VCaP (cell line): ENCODE data around the gene FGFR2.

ENCODE experiments used
- H3K27ac ChIP-seq: fragments of 450-650 bp; 2 replicates; pipeline ENCODE4 v1.5.1; 2017
- TF ChIP-seq, protein P1 (sequence below): fragments of 450-650 bp; conservative IDR thresholded peaks from 2 replicates; pipeline ENCODE4 v1.5.1; 2017; ENCODE audit warnings: mild to moderate bottlenecking, moderate library complexity

The FGFR2 gene

DNA sequence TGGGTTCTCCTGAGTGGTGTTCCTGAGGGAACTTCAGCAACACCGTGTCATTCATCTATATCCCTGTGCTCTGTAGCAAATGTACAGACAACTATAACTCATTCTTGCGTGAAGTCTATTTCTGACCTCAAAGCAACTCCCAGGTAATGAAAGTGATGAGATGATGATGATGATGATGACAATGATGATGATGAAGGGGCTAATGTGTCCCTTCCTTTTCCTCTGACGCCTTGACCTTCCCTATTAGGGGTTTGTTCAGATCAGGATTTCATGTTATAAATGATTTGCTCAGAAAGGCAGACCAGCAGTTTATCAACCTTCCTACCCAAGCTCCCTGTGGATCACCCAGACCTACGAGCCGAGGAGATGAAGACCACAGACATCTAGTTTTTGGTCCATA lies 136.9 kb downstream of the FGFR2 start:
- no peak overlapping the region for H3K27ac ChIP-seq
- TF ChIP-seq, protein P1, sequence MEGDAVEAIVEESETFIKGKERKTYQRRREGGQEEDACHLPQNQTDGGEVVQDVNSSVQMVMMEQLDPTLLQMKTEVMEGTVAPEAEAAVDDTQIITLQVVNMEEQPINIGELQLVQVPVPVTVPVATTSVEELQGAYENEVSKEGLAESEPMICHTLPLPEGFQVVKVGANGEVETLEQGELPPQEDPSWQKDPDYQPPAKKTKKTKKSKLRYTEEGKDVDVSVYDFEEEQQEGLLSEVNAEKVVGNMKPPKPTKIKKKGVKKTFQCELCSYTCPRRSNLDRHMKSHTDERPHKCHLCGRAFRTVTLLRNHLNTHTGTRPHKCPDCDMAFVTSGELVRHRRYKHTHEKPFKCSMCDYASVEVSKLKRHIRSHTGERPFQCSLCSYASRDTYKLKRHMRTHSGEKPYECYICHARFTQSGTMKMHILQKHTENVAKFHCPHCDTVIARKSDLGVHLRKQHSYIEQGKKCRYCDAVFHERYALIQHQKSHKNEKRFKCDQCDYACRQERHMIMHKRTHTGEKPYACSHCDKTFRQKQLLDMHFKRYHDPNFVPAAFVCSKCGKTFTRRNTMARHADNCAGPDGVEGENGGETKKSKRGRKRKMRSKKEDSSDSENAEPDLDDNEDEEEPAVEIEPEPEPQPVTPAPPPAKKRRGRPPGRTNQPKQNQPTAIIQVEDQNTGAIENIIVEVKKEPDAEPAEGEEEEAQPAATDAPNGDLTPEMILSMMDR, result no peak

DNA sequence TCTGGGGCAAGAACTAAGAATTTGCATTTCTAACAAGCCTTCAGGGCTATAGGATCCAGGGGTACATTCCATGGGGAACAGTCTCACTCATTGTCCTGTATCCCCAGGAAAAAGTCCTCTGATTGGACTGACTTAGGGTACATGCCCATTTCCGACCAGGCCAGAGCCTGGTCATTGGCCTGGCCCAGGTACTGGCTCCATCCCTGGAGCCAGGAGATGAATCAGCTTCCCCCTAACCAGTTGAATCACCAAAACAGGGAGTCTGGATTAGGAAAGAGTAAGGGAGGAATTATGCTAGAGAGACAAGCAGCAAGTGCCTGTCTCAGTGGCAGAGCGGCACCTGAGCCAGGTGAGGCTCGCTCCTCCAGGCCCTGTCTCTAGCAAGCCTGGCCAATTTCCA lies 137.5 kb downstream of the FGFR2 start:
- no peak overlapping the region for H3K27ac ChIP-seq
- TF ChIP-seq, protein P1, result no peak

DNA sequence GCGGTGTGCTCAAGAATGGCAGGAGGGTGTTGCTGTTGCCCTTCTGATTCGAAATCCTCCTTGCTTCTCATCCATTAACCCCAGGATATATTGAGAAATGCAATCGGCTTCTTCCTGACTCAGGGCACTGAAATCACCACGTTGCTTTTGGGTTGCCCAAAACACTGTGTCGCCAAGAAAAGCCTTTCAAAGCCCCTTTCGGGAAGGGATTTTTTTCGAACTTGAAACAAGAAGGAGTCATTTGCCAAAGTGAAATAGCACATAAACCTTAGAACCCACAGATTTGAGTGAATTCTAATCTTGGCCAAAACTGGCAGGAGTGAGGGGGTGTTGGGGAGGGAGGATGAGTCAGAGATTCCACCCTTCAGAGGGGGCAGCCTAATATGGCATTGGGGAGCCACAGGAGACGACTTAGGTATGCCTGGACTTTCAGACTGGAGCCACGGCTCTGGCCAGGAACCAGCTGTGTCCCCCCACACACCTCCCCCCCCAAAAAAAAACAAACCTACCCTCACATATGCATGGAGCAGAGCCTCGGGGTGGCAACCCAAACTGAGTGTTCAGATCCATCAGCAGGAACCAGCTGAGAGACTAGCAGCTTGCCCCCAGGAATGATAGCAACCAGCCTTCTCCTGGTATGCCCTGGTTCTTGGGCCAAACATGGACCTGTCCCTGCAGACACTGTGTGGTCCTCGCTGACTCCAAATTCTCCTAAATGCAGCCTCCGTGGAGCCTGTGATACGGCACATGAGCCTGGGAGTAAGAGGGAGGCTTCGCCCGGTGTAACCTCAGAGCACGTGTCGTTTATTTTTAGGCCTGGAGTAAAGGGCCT lies 138.4 kb downstream of the FGFR2 start:
- TF ChIP-seq, protein P1, result no peak
- no peak overlapping the region for H3K27ac ChIP-seq

DNA sequence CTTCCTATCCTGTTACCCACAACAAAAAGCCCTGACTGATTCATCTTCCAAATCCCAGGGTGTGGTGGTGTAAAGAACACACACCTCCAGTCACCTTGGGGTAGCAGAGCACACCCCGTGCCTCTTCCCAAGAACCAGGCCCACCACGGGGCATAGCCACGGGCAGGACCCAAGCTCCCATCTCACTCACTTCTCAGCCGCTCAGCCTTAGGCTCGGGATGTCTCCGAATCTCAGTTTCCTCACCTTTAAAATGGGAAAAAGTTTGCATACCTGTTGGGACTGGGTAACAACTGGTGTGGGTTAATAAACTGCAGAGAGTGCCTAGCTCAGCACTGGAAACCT lies 139.0 kb downstream of the FGFR2 start:
- H3K27ac ChIP-seq, result no peak overlapping the region
- TF ChIP-seq, protein P1, result no peak

DNA sequence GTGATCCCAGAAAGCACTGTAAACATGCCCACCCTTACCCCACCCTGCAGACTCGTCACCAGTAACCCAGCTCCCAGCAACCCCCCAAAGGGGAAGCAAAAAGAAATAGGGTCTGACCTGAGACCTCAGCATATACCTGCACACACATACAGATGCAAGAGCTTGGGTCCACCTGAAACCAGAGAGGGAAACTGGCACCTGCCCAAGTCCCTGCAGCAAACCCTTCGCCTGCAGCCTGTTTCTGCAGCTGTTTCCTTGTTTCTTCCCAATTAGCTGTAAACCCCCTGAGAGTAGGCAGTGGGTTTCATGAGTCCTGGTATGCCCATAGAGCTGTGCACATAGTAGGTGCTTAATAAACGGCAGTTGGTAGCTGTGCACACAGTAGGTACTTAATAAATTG lies 140.5 kb downstream of the FGFR2 start:
- TF ChIP-seq, protein P1, result no peak
- H3K27ac ChIP-seq, result no peak overlapping the region

DNA sequence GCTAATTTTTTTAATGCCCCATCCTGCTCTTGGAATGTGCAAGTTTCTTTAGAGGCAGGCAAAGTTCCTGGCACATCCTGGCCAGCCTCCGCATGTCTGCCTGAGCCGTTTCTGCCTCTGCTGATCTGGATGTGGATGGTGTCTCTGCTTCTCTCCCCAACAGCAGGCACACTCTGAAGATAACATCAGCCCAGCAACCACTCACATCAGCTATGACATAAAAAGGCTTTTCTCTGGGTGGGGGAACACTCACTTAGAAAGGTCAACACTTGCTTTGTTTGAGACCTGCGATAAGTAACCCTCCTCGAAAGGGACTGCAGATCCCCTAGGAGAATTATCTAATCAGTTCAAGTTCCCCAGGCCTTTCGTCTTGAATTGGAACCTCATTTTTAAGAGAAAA lies 142.9 kb downstream of the FGFR2 start:
- H3K27ac ChIP-seq, result no peak overlapping the region
- TF ChIP-seq, protein P1, result no peak

DNA sequence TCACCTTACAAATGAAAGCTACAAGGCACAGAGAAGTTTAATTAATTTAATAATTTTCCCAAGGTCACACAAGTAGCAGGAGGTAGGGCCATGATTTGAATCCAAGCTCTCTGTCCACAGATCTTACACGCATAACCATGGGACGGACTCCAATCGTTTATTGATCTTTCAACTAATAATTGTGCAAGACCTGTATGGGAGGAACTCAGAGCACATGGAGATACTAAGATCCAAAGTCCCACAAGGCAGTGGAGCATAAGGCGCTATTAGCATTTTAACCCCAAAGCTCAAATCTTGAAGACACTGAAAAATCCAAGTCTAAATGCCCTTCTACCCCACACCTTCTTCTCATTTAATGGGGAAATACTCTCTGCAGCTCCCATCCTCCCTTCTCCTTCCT lies 143.5 kb downstream of the FGFR2 start:
- H3K27ac ChIP-seq, result no peak overlapping the region
- TF ChIP-seq, protein P1, result no peak
